Endothelial cell of umbilical vein (primary cell): Measurements from ENCODE around the gene PLEKHG3. TPM values are rescaled to one million over a fixed set of nuclear protein-coding genes. Genes with fewer than 3 reads are reported as not detected.

Experiments used
- BruUV-seq: library from RNA; stranded (reverse); fragments of 400-500 nt; replicated peaks from 2 replicates; lab custom pipeline; 2021; lab: Mats Ljungman, UMichigan
- CTCF ChIA-PET: fragments of 300-600, 350-600 bp; sonication (Branson Sonifier 250); formaldehyde crosslinking; loops from one replicate; lab custom pipeline; 2021; ENCODE audit warnings: antibody characterized with exemption, inconsistent platforms; lab: Charles Lee
- POLR2A ChIA-PET: fragments of 300-600, 350-600 bp; sonication (Branson Sonifier 250); formaldehyde crosslinking; loops from one replicate; lab custom pipeline; 2021; ENCODE audit warnings: antibody characterized with exemption, inconsistent platforms; lab: Charles Lee
- DNase-seq: peaks from one replicate; pipeline ENCODE4 v3.0.0-alpha.2; 2011; ENCODE audit warnings: low read depth, low spot score
- FAIRE-seq: peaks from 2 replicates; lab custom pipeline; 2011; peaks lifted over from hg19 to GRCh38; lab: Jason Lieb, UNC
- H2AFZ ChIP-seq: 2 replicates; pipeline ENCODE4 v1.6.0; 2012; ENCODE audit warnings: low read depth, low read length, control low read depth, inconsistent platforms
- H3K27ac ChIP-seq: 2 replicates; pipeline ENCODE4 v1.5.1; 2011; ENCODE audit warnings: low read depth, mild to moderate bottlenecking, control low read depth, low read length, moderate library complexity; ENCODE audit not compliant: insufficient read depth
- H3K27me3 ChIP-seq, 2 experiments: 2 replicates each; pipeline versions ENCODE4 v1.6.0 to v1.6.1; 2011; ENCODE audit warnings: low read length in 2 of 2, mixed read lengths in 1 of 2; ENCODE audit not compliant: control insufficient read depth in 2 of 2, insufficient read depth in 2 of 2
- H3K36me3 ChIP-seq, 2 experiments: 2 replicates in 1 of 2; 3 replicates in 1 of 2; pipeline ENCODE4 v1.5.1; 2011; ENCODE audit warnings: low read length in 2 of 2, mild to moderate bottlenecking in 1 of 2, moderate library complexity in 1 of 2; ENCODE audit not compliant: control insufficient read depth in 2 of 2, insufficient read depth in 2 of 2; ENCODE audit errors: extremely low read depth in 1 of 2
- H3K4me1 ChIP-seq: 3 replicates; pipeline ENCODE4 v1.5.1; 2011; ENCODE audit warnings: mild to moderate bottlenecking, low read length; ENCODE audit not compliant: control insufficient read depth, insufficient read depth; ENCODE audit errors: extremely low read depth
- H3K4me2 ChIP-seq: 2 replicates; pipeline ENCODE4 v1.6.1; 2011; ENCODE audit warnings: low read length, control low read depth, mixed read lengths; ENCODE audit not compliant: insufficient read depth
- H3K4me3 ChIP-seq, 3 experiments: fragments of 200-600 bp in 1 of 3; sonication (generic), shearing (Covaris generic) in 1 of 3; replicated peaks in 1 of 3; 2 replicates each; pipeline ENCODE4 v1.5.1; 2011 to 2016; ENCODE audit warnings: control low read depth in 3 of 3, low read length in 3 of 3, mild to moderate bottlenecking in 2 of 3, inconsistent platforms in 1 of 3, low read depth in 1 of 3, moderate library complexity in 1 of 3; ENCODE audit not compliant: insufficient read depth in 1 of 3
- H3K79me2 ChIP-seq: 2 replicates; pipeline ENCODE4 v1.6.0; 2012; ENCODE audit warnings: low read length, inconsistent platforms; ENCODE audit not compliant: control insufficient read depth, insufficient read depth
- H3K9ac ChIP-seq: replicated peaks from 2 replicates; pipeline ENCODE3; 2011; ENCODE audit warnings: low read length, control low read depth; ENCODE audit not compliant: insufficient read depth; ENCODE audit errors: extremely low read depth
- H3K9me1 ChIP-seq: replicated peaks from 3 replicates; pipeline ENCODE4 v1.6.0; 2011; ENCODE audit warnings: mild to moderate bottlenecking, low read length; ENCODE audit not compliant: control insufficient read depth, insufficient read depth; ENCODE audit errors: extremely low read depth
- H3K9me3 ChIP-seq: replicated peaks from 2 replicates; pipeline ENCODE4 v1.5.1; 2012; ENCODE audit warnings: low read length, inconsistent platforms; ENCODE audit not compliant: control insufficient read depth, insufficient read depth
- H4K20me1 ChIP-seq: replicated peaks from 2 replicates; pipeline ENCODE3; 2011; ENCODE audit warnings: mild to moderate bottlenecking, low read length; ENCODE audit not compliant: control insufficient read depth, insufficient read depth; ENCODE audit errors: extremely low read depth
- EZH2 ChIP-seq: IDR thresholded peaks from 2 replicates; pipeline ENCODE4 v1.6.1; 2012; ENCODE audit warnings: borderline replicate concordance, low read depth, mild to moderate bottlenecking, moderate library complexity, low read length, inconsistent platforms; ENCODE audit not compliant: severe bottlenecking
- FOS ChIP-seq: IDR thresholded peaks from 2 replicates; pipeline ENCODE4 v1.6.1; 2011; ENCODE audit warnings: mild to moderate bottlenecking, low read length, moderate library complexity, borderline replicate concordance; ENCODE audit not compliant: insufficient read depth
- GATA2 ChIP-seq: IDR thresholded peaks from 2 replicates; pipeline ENCODE4 v1.7.0; 2011; ENCODE audit warnings: low read depth, mild to moderate bottlenecking, moderate library complexity, mixed read lengths, low read length; ENCODE audit not compliant: insufficient read length, insufficient read depth
- JUN ChIP-seq: IDR thresholded peaks from 2 replicates; pipeline ENCODE4 v1.6.1; 2011; ENCODE audit warnings: borderline replicate concordance, low read depth; ENCODE audit not compliant: insufficient read length, insufficient read depth
- MYC ChIP-seq: IDR thresholded peaks from one replicate; pipeline ENCODE4 v1.6.1; 2011; ENCODE audit warnings: mild to moderate bottlenecking, low read depth, low read length
- POLR2A ChIP-seq: IDR thresholded peaks from 2 replicates; pipeline ENCODE4 v1.6.1; 2012; ENCODE audit warnings: low read depth, mild to moderate bottlenecking, control low read depth, low read length
- POLR2AphosphoS5 ChIP-seq: IDR thresholded peaks from 2 replicates; pipeline ENCODE4 v1.6.1; 2012; ENCODE audit warnings: low read depth, mild to moderate bottlenecking, control low read depth, low read length, moderate library complexity; ENCODE audit not compliant: insufficient read depth
- dilution Hi-C: fragments of 300-500 bp; cut with MboI; formaldehyde crosslinking; loops from one replicate; pipeline ENCODE4 v1.15.0; 2019; ENCODE audit warnings: low sequenced_read_pairs; ENCODE audit not compliant: extremely low pct_ligation_motif_present
- intact Hi-C: fragments of 100-400 bp; cut with micrococcal nuclease; formaldehyde crosslinking; loops from one replicate; pipeline ENCODE4 v1.10.0; 2022
- polyA plus RNA-seq, 4 experiments: library from polyadenylated mRNA; depleted of rRNA in 3 of 4; stranded (reverse) in 3 of 4; unstranded in 1 of 4; fragments of >200 nt; gene quantifications; 2 replicates each; pipeline versions ENCODE4 v1.2.1 to v1.2.3, GENCODE V29; 2011 to 2012; ENCODE audit warnings: missing spikeins in 1 of 4
- total RNA-seq: library from RNA; stranded (reverse); gene quantifications from 2 replicates; pipeline ENCODE4 v1.2.3, GENCODE V29; 2021
- TF ChIP-seq, protein P1 (sequence below), 2 donors: IDR thresholded peaks; 1 replicate in 1 of 2; 2 replicates in 1 of 2; pipeline ENCODE4 v1.5.1; 2011; ENCODE audit warnings: low read length in 2 of 2, mild to moderate bottlenecking in 2 of 2, moderate library complexity in 2 of 2, control low read depth in 1 of 2, inconsistent platforms in 1 of 2, low read depth in 1 of 2; ENCODE audit not compliant: insufficient read depth in 1 of 2; ENCODE audit errors: extremely low read depth in 1 of 2
- TF ChIP-seq, protein P2 (sequence below): IDR thresholded peaks from 2 replicates; pipeline ENCODE4 v1.6.1; 2011; ENCODE audit not compliant: insufficient read depth, insufficient read length

PLEKHG3 gene
- total and polyA plus RNA-seq, 2 donors (not counting 3 experiments of a cell fraction or from before 2014, with no cell fraction given) = 6.6 to 8.0 TPM

DNA sequence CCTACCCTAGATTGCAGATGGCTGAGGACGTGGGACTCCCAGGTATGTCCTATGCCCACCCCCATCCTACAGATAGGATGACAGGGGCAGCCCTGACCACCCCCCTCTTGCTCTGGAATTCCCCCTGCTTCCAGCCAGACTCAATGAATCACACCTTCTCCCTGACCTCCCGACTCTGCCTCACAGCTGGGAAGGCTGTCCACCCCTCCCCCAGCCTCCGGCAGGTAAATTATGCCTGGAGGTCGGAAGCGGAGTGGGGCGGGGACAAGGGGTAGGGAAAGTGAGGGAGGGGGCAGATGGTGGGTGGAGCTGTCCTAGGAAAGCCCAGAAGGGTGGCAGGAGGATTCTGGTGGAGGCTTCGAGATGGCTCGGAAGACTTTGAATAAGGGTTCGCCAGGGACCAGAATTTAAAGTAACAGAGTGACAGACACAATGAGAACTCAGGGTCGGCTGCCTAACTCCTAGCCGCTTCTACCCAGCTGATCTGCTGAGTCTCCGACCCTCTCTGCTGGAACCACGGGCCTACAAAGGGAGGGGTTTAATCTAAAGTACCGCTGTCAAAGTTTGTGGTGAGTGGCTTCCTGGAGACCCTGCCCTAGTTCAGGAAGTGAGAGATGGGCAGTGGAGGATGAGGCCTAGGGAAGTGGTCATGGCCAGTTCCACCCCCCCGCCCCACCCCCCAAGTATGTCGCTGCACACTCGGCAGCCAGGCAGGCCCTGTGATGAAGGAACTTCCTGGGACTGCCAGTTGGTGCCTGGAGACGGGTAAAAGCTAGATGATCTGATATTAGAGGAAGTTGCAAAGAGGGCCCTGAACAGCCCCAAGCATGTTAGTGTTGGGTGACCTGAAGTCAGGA lies 4.2 kb downstream of the PLEKHG3 start:
- no peak overlapping the region for H2AFZ ChIP-seq
- no peaks in the 10 kb centered on the region for H3K9me1 ChIP-seq
- H3K9ac ChIP-seq = no peak overlapping the region
- H3K36me3 ChIP-seq = no peaks in the 10 kb centered on the region
- TF ChIP-seq, protein P1, sequence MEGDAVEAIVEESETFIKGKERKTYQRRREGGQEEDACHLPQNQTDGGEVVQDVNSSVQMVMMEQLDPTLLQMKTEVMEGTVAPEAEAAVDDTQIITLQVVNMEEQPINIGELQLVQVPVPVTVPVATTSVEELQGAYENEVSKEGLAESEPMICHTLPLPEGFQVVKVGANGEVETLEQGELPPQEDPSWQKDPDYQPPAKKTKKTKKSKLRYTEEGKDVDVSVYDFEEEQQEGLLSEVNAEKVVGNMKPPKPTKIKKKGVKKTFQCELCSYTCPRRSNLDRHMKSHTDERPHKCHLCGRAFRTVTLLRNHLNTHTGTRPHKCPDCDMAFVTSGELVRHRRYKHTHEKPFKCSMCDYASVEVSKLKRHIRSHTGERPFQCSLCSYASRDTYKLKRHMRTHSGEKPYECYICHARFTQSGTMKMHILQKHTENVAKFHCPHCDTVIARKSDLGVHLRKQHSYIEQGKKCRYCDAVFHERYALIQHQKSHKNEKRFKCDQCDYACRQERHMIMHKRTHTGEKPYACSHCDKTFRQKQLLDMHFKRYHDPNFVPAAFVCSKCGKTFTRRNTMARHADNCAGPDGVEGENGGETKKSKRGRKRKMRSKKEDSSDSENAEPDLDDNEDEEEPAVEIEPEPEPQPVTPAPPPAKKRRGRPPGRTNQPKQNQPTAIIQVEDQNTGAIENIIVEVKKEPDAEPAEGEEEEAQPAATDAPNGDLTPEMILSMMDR (IDR thresholded peaks at IDR 0.05; ENCODE audit: extremely low read depth in 1 of 2, insufficient read depth in 1 of 2, low read depth in 1 of 2, low read length in 2 of 2) = no peak
- TF ChIP-seq JUN (no peak), POLR2A (no peak), MYC (no peak), GATA2 (no peak), FOS (no peak), EZH2 (no peak), POLR2AphosphoS5 (no peak)
- TF ChIP-seq, protein P2, sequence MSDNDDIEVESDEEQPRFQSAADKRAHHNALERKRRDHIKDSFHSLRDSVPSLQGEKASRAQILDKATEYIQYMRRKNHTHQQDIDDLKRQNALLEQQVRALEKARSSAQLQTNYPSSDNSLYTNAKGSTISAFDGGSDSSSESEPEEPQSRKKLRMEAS = no peak
- ChIA-PET POLR2A (no interaction called here), CTCF (interaction anchor here (1.2 to 1.4 kb wide), 2 partner anchors 12 to 56 kb away, joined by 3 to 4 read pairs; no protein-coding TSS in a partner anchor)
- H4K20me1 ChIP-seq = no peaks in the 10 kb centered on the region
- no TSS peak for BruUV-seq
- H3K4me2 ChIP-seq = no peak overlapping the region
- peaks cover 0 to 4% of the 10 kb centered on the region in 2 experiments for H3K27me3 ChIP-seq
- FAIRE-seq (peak; percentile 24), DNase-seq (no peak)
- H3K79me2 ChIP-seq = peaks cover 5% of the 10 kb centered on the region
- H3K4me1 ChIP-seq = peaks cover 21% of the 10 kb centered on the region
- no peak overlapping the region for H3K4me3 ChIP-seq
- no peak overlapping the region for H3K27ac ChIP-seq
- intact Hi-C loops = no loop called here
- dilution Hi-C loops = no loop called here
- no peaks in the 10 kb centered on the region for H3K9me3 ChIP-seq
